Uterus (tissue), 4 donors: ENCODE results near the gene PIK3CB. TPM values are rescaled to one million over a fixed set of nuclear protein-coding genes. Genes with fewer than 3 reads are reported as not detected.

ENCODE experiments used
- DNase-seq, 2 donors: peaks; one replicate each; pipeline ENCODE4 v3.0.0-alpha.2; 2019 to 2020
- H3K27ac ChIP-seq, 2 donors: fragments of 200-600 bp; sonication (generic); 1 replicate in 1 of 2; 2 replicates in 1 of 2; pipeline ENCODE4 v1.5.1; 2016 to 2018
- H3K27me3 ChIP-seq, 2 donors: fragments of 200-600 bp; sonication (generic); one replicate each; pipeline ENCODE4 v1.5.1; 2018 to 2019; ENCODE audit warnings: control low read depth in 1 of 2
- H3K36me3 ChIP-seq, 2 donors: fragments of 200-600 bp; sonication (generic); one replicate each; pipeline ENCODE4 v1.5.1; 2019; ENCODE audit warnings: control low read depth in 1 of 2
- H3K4me1 ChIP-seq, 2 donors: fragments of 200-600 bp; sonication (generic); one replicate each; pipeline ENCODE4 v1.5.1; 2018 to 2019; ENCODE audit warnings: control low read depth in 1 of 2
- H3K4me3 ChIP-seq, 2 donors: fragments of 200-600 bp; sonication (generic); 1 replicate in 1 of 2; 2 replicates in 1 of 2; pipeline ENCODE4 v1.5.1; 2018 to 2019; ENCODE audit warnings: mild to moderate bottlenecking in 1 of 2
- H3K9me3 ChIP-seq, 2 donors: fragments of 200-600 bp; sonication (generic); one replicate each; pipeline ENCODE4 v1.5.1; 2019; ENCODE audit warnings: control low read depth in 1 of 2
- POLR2A ChIP-seq, 2 donors: fragments of 450-650 bp; IDR thresholded peaks; one replicate each; pipeline ENCODE4 v1.6.1; 2016; ENCODE audit warnings: antibody characterized with exemption in 2 of 2, mild to moderate bottlenecking in 1 of 2, moderate library complexity in 1 of 2
- intact Hi-C: fragments of 100-400 bp; cut with DNase I; formaldehyde crosslinking; loops from one replicate; pipeline ENCODE4 v1.15.1; 2023; ENCODE audit warnings: low total_unique reads
- total RNA-seq, 4 donors: library from RNA; depleted of rRNA in 3 of 4; stranded (reverse); fragments of >200 nt in 3 of 4; gene quantifications; one replicate each; pipeline versions ENCODE4 v1.1.0 to v1.2.4, GENCODE V29; 2014 to 2023
- TF ChIP-seq, protein P1 (sequence below), 4 experiments: fragments of 200-600 bp in 2 of 4; fragments of 450-650 bp in 2 of 4; sonication (generic) in 2 of 4; IDR thresholded peaks; one replicate each; pipeline ENCODE4 v1.5.1; 2016 to 2019; ENCODE audit warnings: antibody characterized with exemption in 4 of 4, mild to moderate bottlenecking in 2 of 4, moderate library complexity in 1 of 4
- donor health status: DM: yes; HTN: yes; CAD: no.

Gene PIK3CB
- total RNA-seq, 4 donors from 2014 or later = 5.6 to 37.5 (median 17.0) TPM

DNA sequence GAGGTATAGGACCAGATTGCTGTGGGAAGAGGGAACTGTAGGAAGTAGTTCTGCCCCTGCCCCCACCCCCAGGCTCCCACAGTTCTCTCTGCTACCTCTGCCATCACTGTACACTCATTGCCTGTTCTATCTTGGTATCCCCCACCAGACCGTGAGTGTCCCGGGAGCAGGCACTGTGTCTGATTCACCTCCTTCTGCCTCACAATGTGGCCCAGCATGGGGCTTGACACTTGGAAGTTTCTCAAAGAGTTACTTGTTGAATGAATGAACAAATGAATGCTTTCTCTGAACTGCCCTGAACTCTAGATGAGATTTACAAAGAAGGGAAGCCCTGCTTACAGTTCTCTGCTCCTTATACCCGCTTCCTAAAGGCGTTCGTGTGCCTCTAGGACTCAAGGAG lies 27.1 kb upstream of the PIK3CB start:
- no peaks in the 10 kb centered on the region for H3K36me3 ChIP-seq
- intact Hi-C loops = no loop called here
- TF ChIP-seq POLR2A (IDR thresholded peaks at IDR 0.05) = no peak
- TF ChIP-seq, protein P1, sequence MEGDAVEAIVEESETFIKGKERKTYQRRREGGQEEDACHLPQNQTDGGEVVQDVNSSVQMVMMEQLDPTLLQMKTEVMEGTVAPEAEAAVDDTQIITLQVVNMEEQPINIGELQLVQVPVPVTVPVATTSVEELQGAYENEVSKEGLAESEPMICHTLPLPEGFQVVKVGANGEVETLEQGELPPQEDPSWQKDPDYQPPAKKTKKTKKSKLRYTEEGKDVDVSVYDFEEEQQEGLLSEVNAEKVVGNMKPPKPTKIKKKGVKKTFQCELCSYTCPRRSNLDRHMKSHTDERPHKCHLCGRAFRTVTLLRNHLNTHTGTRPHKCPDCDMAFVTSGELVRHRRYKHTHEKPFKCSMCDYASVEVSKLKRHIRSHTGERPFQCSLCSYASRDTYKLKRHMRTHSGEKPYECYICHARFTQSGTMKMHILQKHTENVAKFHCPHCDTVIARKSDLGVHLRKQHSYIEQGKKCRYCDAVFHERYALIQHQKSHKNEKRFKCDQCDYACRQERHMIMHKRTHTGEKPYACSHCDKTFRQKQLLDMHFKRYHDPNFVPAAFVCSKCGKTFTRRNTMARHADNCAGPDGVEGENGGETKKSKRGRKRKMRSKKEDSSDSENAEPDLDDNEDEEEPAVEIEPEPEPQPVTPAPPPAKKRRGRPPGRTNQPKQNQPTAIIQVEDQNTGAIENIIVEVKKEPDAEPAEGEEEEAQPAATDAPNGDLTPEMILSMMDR (IDR thresholded peaks at IDR 0.05) = no peak
- H3K9me3 ChIP-seq = no peaks in the 10 kb centered on the region
- H3K27ac ChIP-seq = no peak overlapping the region
- DNase-seq = no peak
- no peak overlapping the region for H3K4me3 ChIP-seq
- no peaks in the 10 kb centered on the region for H3K4me1 ChIP-seq
- no peaks in the 10 kb centered on the region for H3K27me3 ChIP-seq

DNA sequence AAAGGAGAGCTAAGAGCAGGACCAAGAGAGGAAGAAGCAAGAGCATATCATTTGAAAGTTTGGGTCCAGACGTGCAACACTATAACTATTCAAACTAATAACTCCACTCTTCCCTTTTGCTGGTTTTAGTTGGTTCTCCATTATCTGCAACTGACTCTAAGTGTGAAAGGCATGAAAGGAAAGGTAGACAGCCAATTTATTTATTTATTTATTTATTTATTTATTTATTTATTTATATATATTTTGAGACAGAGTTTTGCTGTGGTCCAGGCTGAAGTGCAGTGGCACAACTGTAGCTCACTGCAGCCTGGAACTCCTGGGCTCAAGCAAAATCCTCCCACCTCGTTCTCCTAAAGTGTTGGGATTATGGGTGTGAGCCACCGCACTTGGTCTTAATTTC lies 22.1 kb upstream of the PIK3CB start:
- TF ChIP-seq, protein P1 (IDR thresholded peaks at IDR 0.05) = no peak
- H3K4me1 ChIP-seq = no peaks in the 10 kb centered on the region

DNA sequence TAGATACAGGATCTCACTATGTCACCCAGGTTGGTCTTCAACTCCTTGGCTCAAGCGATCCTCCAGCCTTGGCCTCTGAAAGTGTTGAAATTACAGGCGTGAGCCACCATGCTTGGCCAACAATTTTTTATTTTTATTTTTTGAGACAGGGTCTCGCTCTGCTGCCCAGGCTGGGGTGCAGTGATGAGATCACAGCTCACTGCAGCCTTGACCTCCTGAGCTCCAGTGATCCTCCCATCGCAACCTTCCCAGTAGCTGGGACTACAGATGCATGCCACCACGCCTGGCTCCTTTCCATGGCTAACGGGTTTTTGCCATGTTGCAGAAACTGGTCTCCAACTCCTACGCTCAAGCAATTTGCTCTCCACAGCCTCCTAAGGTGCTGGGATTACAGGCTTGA lies 20.2 kb upstream of the PIK3CB start:
- Histone ChIP-seq H3K4me1 (no peaks in the 10 kb centered on the region), H3K27me3 (no peaks in the 10 kb centered on the region)

More for the DNA sequence above, 22.1 kb upstream of the PIK3CB start:
- no peak for DNase-seq
- Histone ChIP-seq H3K36me3 (no peaks in the 10 kb centered on the region), H3K4me3 (no peak overlapping the region), H3K27me3 (no peaks in the 10 kb centered on the region), H3K27ac (no peak overlapping the region), H3K9me3 (no peaks in the 10 kb centered on the region)
- intact Hi-C loops = no loop called here

DNA sequence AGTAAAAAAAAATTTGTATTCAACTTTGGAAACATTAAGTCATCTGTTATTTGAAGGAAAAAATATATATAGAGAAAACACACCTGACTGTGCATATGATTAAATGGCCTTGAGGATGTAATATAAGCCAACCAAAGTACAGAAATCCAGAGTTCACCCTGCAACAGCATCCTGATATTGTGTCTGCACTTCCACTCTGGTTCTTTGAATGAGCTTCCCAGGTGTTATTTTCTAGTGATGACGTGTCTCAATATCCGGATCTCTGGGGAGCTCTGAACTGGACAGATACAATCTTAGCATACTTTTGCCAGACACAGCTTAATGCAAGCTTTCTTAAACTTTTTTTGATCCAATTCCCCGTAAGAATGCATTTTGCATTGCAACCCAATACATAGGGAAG lies 19.5 kb upstream of the PIK3CB start:
- DNase-seq = no peak
- Histone ChIP-seq H3K9me3 (no peaks in the 10 kb centered on the region), H3K36me3 (no peaks in the 10 kb centered on the region), H3K27ac (no peak overlapping the region), H3K27me3 (no peaks in the 10 kb centered on the region), H3K4me1 (no peaks in the 10 kb centered on the region), H3K4me3 (no peak overlapping the region)
- no peak for TF ChIP-seq POLR2A (IDR thresholded peaks at IDR 0.05)
- TF ChIP-seq, protein P1 (IDR thresholded peaks at IDR 0.05) = no peak
- intact Hi-C loops = no loop called here

More for the DNA sequence above, 20.2 kb upstream of the PIK3CB start:
- no peak for DNase-seq
- Histone ChIP-seq H3K4me3 (no peak overlapping the region), H3K27ac (no peak overlapping the region), H3K36me3 (no peaks in the 10 kb centered on the region), H3K9me3 (no peaks in the 10 kb centered on the region)
- TF ChIP-seq, protein P1 (IDR thresholded peaks at IDR 0.05) = no peak
- no peak for TF ChIP-seq POLR2A (IDR thresholded peaks at IDR 0.05)
- intact Hi-C loops = no loop called here

DNA sequence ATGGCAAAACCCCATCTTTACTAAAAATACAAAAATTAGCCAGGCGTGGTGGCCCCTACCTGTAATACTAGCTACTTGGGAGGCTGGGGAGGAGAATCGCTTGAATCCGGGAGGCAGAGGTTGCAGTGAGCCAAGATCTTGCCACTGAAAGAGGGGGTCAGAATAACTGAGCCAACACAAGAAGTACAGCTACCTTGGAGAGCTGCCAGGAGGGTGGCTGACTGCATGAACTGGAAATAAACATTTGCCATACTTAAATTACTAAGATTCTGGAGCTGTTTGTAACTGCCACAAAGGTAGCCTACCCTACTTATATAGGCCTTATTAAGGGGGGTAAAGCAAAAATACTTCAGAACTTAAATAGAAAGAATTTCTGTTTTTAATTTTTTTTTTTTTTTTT lies 15.4 kb upstream of the PIK3CB start:
- TF ChIP-seq, protein P1 (IDR thresholded peaks at IDR 0.05) = no peak
- TF ChIP-seq POLR2A (IDR thresholded peaks at IDR 0.05) = no peak
- Histone ChIP-seq H3K4me1 (no peaks in the 10 kb centered on the region), H3K27ac (no peak overlapping the region), H3K4me3 (no peak overlapping the region), H3K27me3 (no peaks in the 10 kb centered on the region), H3K36me3 (no peaks in the 10 kb centered on the region), H3K9me3 (no peaks in the 10 kb centered on the region)
- intact Hi-C loops = no loop called here
- no peak for DNase-seq
